ENCODE data around the gene ATG2B. TPM values are rescaled to one million over a fixed set of nuclear protein-coding genes. Genes with fewer than 3 reads are reported as not detected.

Gene ATG2B
- total RNA-seq, 2 donors from 2014 or later = 13.6 to 20.8 TPM

DNA sequence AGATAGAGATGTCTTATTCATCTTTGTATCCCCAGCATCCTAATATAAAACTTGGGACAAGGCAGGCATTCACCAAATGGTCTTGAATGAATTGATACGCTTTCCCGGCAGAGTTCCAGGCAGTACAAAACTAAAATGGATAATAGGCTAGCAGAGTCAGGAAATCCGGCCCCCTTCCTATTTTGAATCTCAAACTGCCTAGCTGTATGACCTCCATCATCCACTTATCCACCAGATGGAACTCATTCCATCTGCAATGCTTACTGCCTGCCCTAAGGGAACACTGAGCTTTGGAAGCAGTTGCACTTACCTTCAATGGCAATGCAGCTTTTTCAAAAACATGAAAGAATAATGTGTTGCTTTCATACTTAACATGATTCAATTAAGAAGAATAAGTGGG lies 63.7 kb downstream of the ATG2B start:
- intact Hi-C loops (cut with DNase I) = loop anchor here (5.0 kb wide), 1 partner anchor 123 kb away; no protein-coding TSS in a partner anchor
- no peaks in the 10 kb centered on the region for H3K36me3 ChIP-seq
- H3K27me3 ChIP-seq = no peaks in the 10 kb centered on the region
- no peaks in the 10 kb centered on the region for H3K9me3 ChIP-seq
- no peak overlapping the region for H3K4me3 ChIP-seq
- H3K27ac ChIP-seq = no peak overlapping the region
- H3K4me1 ChIP-seq = no peaks in the 10 kb centered on the region
- no peak for DNase-seq
- TF ChIP-seq, protein P1, sequence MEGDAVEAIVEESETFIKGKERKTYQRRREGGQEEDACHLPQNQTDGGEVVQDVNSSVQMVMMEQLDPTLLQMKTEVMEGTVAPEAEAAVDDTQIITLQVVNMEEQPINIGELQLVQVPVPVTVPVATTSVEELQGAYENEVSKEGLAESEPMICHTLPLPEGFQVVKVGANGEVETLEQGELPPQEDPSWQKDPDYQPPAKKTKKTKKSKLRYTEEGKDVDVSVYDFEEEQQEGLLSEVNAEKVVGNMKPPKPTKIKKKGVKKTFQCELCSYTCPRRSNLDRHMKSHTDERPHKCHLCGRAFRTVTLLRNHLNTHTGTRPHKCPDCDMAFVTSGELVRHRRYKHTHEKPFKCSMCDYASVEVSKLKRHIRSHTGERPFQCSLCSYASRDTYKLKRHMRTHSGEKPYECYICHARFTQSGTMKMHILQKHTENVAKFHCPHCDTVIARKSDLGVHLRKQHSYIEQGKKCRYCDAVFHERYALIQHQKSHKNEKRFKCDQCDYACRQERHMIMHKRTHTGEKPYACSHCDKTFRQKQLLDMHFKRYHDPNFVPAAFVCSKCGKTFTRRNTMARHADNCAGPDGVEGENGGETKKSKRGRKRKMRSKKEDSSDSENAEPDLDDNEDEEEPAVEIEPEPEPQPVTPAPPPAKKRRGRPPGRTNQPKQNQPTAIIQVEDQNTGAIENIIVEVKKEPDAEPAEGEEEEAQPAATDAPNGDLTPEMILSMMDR (IDR thresholded peaks at IDR 0.05) = no peak
- H3K9ac ChIP-seq (ENCODE audit: low read depth in 2 of 2, low read length in 2 of 2) = no peak overlapping the region

DNA sequence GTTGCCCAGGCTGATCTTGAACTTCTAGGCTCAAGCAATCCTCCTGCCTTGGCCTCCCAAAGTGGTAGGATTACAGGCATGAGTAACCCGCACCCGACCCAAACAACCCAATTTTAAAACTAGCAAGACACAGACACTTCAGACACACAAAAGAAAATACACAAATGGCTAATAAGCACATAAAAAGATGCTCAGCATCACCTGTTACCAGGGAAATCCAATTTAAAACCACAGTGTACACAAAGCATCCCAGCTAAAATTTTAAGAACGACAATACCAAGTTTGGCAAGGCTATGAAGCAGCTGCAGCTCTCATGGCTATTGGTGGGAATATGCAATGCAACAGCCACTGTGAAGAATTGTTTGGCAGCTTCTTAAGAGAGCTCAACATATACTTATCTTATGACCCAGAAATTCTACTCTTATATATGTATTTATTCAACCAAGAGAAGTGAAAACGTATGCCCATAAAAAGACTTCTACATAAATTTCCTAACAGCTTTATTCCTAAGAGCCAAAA lies 65.1 kb downstream of the ATG2B start:
- no peak overlapping the region for H3K27ac ChIP-seq
- H3K4me3 ChIP-seq = no peak overlapping the region
- no peaks in the 10 kb centered on the region for H3K9me3 ChIP-seq
- TF ChIP-seq, protein P1 (IDR thresholded peaks at IDR 0.05) = no peak
- H3K36me3 ChIP-seq = no peaks in the 10 kb centered on the region
- intact Hi-C loops (cut with DNase I) = loop anchor here (5.0 kb wide), 1 partner anchor 124 kb away; no protein-coding TSS in a partner anchor
- no peaks in the 10 kb centered on the region for H3K27me3 ChIP-seq
- no peak overlapping the region for H3K9ac ChIP-seq (ENCODE audit: low read depth in 2 of 2, low read length in 2 of 2)
- no peak for DNase-seq
- H3K4me1 ChIP-seq = no peaks in the 10 kb centered on the region

DNA sequence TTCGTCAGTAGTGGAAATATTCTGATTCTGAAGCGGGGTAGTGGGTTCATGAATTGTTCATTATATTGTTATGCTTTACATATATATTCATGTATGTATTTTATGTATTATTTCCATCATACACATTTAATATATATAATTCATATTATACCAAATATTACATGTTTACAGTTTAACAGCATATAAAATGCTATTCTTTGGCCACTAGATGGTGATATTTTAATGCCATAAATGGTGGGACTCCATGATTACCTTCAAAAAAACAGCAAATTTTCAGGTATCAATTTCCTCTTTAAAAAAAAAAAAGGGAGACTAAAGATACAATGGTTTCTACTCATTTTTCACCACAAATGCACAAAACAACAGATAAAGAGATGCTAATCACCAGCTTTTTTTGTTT lies 66.1 kb downstream of the ATG2B start:
- Histone ChIP-seq H3K9ac (ENCODE audit: low read depth in 2 of 2, low read length in 2 of 2) (no peak overlapping the region), H3K4me3 (no peak overlapping the region), H3K27me3 (no peaks in the 10 kb centered on the region), H3K4me1 (no peaks in the 10 kb centered on the region), H3K9me3 (no peaks in the 10 kb centered on the region), H3K27ac (no peak overlapping the region), H3K36me3 (no peaks in the 10 kb centered on the region)
- intact Hi-C loops (cut with DNase I) = loop anchor here (5.0 kb wide), 1 partner anchor 125 kb away; no protein-coding TSS in a partner anchor
- no peak for DNase-seq
- TF ChIP-seq, protein P1 (IDR thresholded peaks at IDR 0.05) = peak; percentile 43

DNA sequence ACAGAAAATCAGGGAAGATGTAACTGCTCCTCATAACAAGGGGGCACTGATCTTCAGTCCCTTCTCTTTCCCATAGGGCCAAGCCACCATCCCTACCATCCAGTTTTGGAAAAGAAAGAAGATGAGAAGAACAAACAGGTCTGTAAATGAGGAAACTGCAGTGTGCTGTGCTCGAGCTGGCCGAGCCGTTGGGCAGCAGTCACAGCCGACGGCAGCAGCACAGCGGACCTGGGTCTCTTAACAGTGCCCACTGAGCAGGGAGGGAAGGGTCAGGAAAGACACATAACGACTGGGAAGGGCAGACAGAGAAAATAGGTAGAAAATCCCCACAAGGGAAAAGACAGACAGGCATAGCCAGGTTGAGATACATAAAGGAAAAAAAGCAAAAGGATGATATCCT lies 68.9 kb downstream of the ATG2B start:
- DNase-seq = no peak
- no peak overlapping the region for H3K9ac ChIP-seq (ENCODE audit: low read depth in 2 of 2, low read length in 2 of 2)
- TF ChIP-seq, protein P1 (IDR thresholded peaks at IDR 0.05) = no peak
- H3K9me3 ChIP-seq = no peaks in the 10 kb centered on the region
- no peaks in the 10 kb centered on the region for H3K4me1 ChIP-seq
- no peaks in the 10 kb centered on the region for H3K27me3 ChIP-seq
- no peaks in the 10 kb centered on the region for H3K36me3 ChIP-seq
- H3K4me3 ChIP-seq = no peak overlapping the region
- intact Hi-C loops (cut with DNase I) = no loop called here
- H3K27ac ChIP-seq = no peak overlapping the region

DNA sequence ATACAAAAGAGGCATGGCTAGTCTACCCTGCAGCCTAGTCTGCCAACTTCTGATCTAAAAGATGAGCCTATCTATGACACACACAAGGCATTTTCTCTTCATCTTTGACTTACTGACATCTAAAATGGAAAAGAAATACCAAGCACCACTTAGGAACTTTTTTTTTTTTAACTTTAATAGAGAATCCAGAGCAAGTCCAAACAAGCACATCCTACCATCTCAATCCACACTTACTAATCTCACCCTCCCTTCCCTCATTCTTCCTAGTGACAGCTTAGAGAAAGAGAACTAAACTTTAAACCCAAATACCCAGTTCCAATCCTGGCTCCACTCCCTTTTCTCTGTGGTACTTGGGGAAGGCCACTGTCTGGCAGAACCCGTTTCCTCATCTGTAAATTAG lies 75.3 kb downstream of the ATG2B start:
- H3K4me1 ChIP-seq = no peaks in the 10 kb centered on the region
- intact Hi-C loops (cut with DNase I) = no loop called here
- no peak overlapping the region for H3K27ac ChIP-seq
- H3K36me3 ChIP-seq = no peaks in the 10 kb centered on the region
- H3K9ac ChIP-seq (ENCODE audit: low read depth in 2 of 2, low read length in 2 of 2) = no peak overlapping the region
- DNase-seq = no peak
- H3K4me3 ChIP-seq = no peak overlapping the region
- no peaks in the 10 kb centered on the region for H3K9me3 ChIP-seq
- no peaks in the 10 kb centered on the region for H3K27me3 ChIP-seq
- TF ChIP-seq, protein P1 (IDR thresholded peaks at IDR 0.05) = no peak

Measured in colonic mucosa (tissue), 4 donors.